ENCODE data around the gene GABRG3. TPM values are rescaled to one million over a fixed set of nuclear protein-coding genes. Genes with fewer than 3 reads are reported as not detected.

GABRG3 gene
- total RNA-seq, 3 donors from 2014 or later (not counting 1 experiment from before 2014, with no cell fraction given) = not detected

DNA sequence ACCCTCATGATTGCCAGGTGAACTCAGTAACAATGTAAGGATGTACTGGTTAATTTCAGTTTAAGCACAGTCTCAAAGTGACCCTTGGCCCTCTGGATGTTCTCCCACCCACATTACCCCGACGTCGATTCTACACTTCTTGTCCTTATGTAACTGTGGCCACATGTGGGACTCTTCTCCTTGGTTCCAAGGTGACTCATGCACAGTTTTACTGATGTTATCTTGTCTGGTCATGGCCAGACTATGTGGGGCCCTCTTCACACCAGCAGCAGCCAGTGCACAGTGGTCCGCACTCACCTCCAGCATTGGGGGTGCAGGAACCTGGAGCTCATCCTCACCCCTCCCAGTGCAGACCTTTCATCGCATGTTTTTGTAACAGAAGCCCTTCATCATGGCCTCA lies 608.8 kb downstream of the GABRG3 start:
- peaks cover 5% of the 10 kb centered on the region for H3K9me3 ChIP-seq (ENCODE audit: control insufficient read depth, insufficient read depth, low read length)
- H3K4me1 ChIP-seq (ENCODE audit: control insufficient read depth, insufficient read depth, low read length) = no peaks in the 10 kb centered on the region
- TF ChIP-seq, protein P1, sequence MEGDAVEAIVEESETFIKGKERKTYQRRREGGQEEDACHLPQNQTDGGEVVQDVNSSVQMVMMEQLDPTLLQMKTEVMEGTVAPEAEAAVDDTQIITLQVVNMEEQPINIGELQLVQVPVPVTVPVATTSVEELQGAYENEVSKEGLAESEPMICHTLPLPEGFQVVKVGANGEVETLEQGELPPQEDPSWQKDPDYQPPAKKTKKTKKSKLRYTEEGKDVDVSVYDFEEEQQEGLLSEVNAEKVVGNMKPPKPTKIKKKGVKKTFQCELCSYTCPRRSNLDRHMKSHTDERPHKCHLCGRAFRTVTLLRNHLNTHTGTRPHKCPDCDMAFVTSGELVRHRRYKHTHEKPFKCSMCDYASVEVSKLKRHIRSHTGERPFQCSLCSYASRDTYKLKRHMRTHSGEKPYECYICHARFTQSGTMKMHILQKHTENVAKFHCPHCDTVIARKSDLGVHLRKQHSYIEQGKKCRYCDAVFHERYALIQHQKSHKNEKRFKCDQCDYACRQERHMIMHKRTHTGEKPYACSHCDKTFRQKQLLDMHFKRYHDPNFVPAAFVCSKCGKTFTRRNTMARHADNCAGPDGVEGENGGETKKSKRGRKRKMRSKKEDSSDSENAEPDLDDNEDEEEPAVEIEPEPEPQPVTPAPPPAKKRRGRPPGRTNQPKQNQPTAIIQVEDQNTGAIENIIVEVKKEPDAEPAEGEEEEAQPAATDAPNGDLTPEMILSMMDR (IDR thresholded peaks at IDR 0.05) = no peak
- H3K36me3 ChIP-seq (ENCODE audit: control insufficient read depth, insufficient read depth, low read length) = no peaks in the 10 kb centered on the region
- Mint-ChIP-seq H3K4me1 (no peaks in the 10 kb centered on the region), H3K27ac (no peak overlapping the region), H3K9me3 (peaks cover 4 to 11% of the 10 kb centered on the region in 2 donors), H3K4me3 (no peak overlapping the region), H3K36me3 (peaks cover 8% of the 10 kb centered on the region), H3K27me3 (ENCODE audit: low read depth in 2 of 2) (no peaks in the 10 kb centered on the region)
- DNase-seq (no peak), ATAC-seq (no peak)
- WGBS (ENCODE audit: insufficient coverage) = 84% methylated on average over 5 of the region's 5 CpGs
- H3K4me3 ChIP-seq (ENCODE audit: low read length) = no peak overlapping the region
- no peak overlapping the region for H3K27ac ChIP-seq (ENCODE audit: low read length)
- intact Hi-C loops (cut with micrococcal nuclease) = no loop called here
- no peaks in the 10 kb centered on the region for H3K27me3 ChIP-seq (ENCODE audit: control insufficient read depth, insufficient read depth, low read length)

DNA sequence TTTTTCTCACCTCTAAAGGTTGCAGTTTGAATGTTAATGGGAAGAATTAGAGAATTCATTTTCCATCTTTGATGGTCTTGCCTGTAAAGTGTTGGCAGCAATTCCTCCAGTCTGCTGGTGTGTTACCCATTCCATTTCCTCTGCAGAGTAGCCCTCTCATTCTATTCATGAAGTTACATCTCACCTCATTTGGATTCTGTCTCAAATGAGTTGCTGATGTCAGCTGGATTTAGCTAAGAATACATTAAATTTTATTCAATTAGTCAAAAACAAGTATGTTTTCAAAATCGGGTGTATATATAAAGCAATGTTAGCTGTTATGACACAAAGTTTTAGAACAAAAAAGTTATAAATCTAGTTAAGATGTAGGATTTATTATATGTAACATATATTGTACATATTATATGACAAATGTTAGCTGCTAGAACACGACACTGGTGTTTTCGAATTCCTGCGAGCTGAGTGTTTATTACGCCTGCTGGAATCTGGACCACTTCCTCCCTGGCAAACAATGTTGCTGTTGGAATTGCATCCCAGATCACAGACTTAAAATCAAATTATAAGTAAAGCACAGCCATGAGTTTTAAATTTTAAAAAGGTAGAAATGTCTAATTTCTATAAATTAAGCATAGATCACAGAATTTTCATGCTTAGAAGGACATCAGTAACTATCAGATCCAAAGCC lies 611.9 kb downstream of the GABRG3 start:
- DNase-seq (no peak), ATAC-seq (no peak)
- no peak overlapping the region for H3K4me3 ChIP-seq (ENCODE audit: low read length)
- H3K9me3 ChIP-seq (ENCODE audit: control insufficient read depth, insufficient read depth, low read length) = peaks cover 5% of the 10 kb centered on the region
- H3K27ac Mint-ChIP-seq = no peak overlapping the region
- H3K27me3 ChIP-seq (ENCODE audit: control insufficient read depth, insufficient read depth, low read length) = no peaks in the 10 kb centered on the region
- intact Hi-C loops (cut with micrococcal nuclease) = no loop called here
- no peaks in the 10 kb centered on the region for H3K36me3 ChIP-seq (ENCODE audit: control insufficient read depth, insufficient read depth, low read length)
- H3K27me3 Mint-ChIP-seq (ENCODE audit: low read depth in 2 of 2) = no peaks in the 10 kb centered on the region
- WGBS (ENCODE audit: insufficient coverage) = 80% methylated on average over 2 of the region's 5 CpGs
- H3K36me3 Mint-ChIP-seq = no peaks in the 10 kb centered on the region
- no peaks in the 10 kb centered on the region for H3K4me1 Mint-ChIP-seq
- H3K27ac ChIP-seq (ENCODE audit: low read length) = no peak overlapping the region
- peaks cover 0 to 4% of the 10 kb centered on the region in 2 donors for H3K9me3 Mint-ChIP-seq
- TF ChIP-seq, protein P1 (IDR thresholded peaks at IDR 0.05) = no peak
- no peak overlapping the region for H3K4me3 Mint-ChIP-seq
- H3K4me1 ChIP-seq (ENCODE audit: control insufficient read depth, insufficient read depth, low read length) = no peaks in the 10 kb centered on the region

DNA sequence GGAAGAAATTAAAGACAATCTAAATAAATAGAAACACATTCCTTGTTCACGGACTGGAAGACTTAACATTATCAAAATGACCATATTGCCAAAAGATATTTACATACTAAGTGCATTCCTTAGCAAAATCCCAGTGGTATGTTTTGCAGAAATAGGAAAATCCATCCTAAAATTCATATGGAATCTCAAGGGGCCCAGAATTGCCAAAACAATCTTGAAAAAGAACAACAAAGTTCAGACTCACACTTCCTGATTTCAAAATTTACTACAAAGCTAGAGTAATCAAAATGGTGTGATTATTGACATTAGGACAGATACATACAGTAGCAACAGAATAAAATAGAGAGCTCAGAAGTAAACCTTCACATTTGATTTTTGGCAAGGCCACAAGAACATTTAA lies 612.7 kb downstream of the GABRG3 start:
- Mint-ChIP-seq H3K36me3 (no peaks in the 10 kb centered on the region), H3K4me3 (no peak overlapping the region), H3K9me3 (peaks cover 0 to 4% of the 10 kb centered on the region in 2 donors), H3K27ac (no peak overlapping the region), H3K4me1 (no peaks in the 10 kb centered on the region), H3K27me3 (ENCODE audit: low read depth in 2 of 2) (no peaks in the 10 kb centered on the region)
- Histone ChIP-seq H3K27me3 (ENCODE audit: control insufficient read depth, insufficient read depth, low read length) (no peaks in the 10 kb centered on the region), H3K4me3 (ENCODE audit: low read length) (no peak overlapping the region), H3K27ac (ENCODE audit: low read length) (no peak overlapping the region), H3K9me3 (ENCODE audit: control insufficient read depth, insufficient read depth, low read length) (peaks cover 5% of the 10 kb centered on the region), H3K36me3 (ENCODE audit: control insufficient read depth, insufficient read depth, low read length) (no peaks in the 10 kb centered on the region), H3K4me1 (ENCODE audit: control insufficient read depth, insufficient read depth, low read length) (no peaks in the 10 kb centered on the region)
- TF ChIP-seq, protein P1 (IDR thresholded peaks at IDR 0.05) = no peak
- DNase-seq (no peak), ATAC-seq (no peak)
- intact Hi-C loops (cut with micrococcal nuclease) = no loop called here
- WGBS (ENCODE audit: insufficient coverage) = 17% methylated on average over 1 of the region's 1 CpG
